ENCODE measurements around the gene KTN1.

GRCh38 chr14:55704654-55705053 lies 124.6 kb downstream of the KTN1 start:
- TF ChIP-seq CTCF (IDR thresholded peaks at IDR 0.05) (no peak), ZFX (IDR thresholded peaks at IDR 0.05; ENCODE audit: borderline replicate concordance) (no peak)

All from 22Rv1 (cell line).